ENCODE data around the gene PEAK1.

The PEAK1 gene, protein sequence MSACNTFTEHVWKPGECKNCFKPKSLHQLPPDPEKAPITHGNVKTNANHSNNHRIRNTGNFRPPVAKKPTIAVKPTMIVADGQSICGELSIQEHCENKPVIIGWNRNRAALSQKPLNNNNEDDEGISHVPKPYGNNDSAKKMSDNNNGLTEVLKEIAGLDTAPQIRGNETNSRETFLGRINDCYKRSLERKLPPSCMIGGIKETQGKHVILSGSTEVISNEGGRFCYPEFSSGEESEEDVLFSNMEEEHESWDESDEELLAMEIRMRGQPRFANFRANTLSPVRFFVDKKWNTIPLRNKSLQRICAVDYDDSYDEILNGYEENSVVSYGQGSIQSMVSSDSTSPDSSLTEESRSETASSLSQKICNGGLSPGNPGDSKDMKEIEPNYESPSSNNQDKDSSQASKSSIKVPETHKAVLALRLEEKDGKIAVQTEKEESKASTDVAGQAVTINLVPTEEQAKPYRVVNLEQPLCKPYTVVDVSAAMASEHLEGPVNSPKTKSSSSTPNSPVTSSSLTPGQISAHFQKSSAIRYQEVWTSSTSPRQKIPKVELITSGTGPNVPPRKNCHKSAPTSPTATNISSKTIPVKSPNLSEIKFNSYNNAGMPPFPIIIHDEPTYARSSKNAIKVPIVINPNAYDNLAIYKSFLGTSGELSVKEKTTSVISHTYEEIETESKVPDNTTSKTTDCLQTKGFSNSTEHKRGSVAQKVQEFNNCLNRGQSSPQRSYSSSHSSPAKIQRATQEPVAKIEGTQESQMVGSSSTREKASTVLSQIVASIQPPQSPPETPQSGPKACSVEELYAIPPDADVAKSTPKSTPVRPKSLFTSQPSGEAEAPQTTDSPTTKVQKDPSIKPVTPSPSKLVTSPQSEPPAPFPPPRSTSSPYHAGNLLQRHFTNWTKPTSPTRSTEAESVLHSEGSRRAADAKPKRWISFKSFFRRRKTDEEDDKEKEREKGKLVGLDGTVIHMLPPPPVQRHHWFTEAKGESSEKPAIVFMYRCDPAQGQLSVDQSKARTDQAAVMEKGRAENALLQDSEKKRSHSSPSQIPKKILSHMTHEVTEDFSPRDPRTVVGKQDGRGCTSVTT (N-terminal part only)

DNA sequence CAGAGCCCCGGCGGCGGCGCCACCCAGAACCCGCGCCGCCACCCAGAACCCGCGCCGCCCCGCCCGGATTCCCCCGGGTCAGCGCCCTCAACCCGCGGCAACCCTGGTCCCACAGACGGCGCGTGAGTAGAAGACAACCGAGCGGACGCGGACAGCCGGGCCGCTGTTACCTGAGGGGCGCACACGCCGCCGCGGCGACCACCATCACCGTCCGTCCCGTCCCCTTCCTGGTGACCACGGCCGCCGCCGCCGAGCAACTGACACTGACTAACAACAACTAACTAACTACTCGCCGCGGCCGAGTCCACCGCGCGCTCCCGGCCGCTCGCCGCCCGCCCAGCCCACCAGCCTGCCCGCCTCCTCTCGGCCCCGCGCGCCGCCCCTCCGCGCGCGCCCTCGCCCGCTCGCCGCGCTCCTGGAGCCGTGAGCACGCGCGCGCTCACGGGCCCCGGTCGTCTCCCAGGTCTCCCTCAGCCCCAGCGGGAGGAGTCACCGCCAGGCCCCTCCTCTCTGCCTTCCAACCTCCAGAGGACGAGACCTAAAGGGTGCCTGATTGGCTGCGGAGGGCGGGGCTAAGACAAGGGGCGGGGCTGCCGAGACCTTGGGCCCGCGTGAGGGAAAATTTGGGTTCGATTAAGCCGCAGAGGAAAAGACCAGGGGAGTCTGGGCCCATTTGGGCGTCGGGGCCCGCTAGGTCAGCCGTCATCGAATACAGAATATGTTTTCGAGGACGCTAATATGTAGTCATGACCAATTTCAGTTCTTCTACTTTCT, at the start of gene PEAK1:
Gene PEAK1 (minus strand): TSS at position 269 of the 774 bp plus-strand sequence. CDS start 238,178 bp downstream, outside the sequence.
- Mint-ChIP-seq H3K4me1 (peaks cover 26 to 34% of the 10 kb centered on the region in 2 donors), H3K27ac (peak within 1 kb of the TSS; percentile 100)

DNA sequence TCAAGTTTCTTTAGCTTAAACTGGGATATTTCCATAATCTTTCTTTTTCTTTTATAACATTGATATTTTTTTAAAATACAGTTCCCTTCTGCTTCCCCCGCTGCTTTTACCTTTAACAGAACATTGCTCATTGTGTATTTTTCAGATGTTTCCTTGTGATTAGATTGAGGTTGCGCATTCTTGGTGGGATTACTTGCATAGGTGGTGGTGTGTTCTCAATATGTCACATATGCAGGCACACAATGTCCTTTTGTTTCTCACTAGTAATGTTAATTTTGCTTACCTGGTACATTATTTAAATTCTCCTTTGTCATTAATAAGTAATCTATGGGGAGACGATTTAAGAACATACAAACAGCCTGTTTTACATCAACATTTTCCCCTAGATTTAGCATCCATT, 49.0 kb upstream of the PEAK1 start:
- DNase-seq (no peak), ATAC-seq (replicated peaks) (no peak)
- no peak overlapping the region for H3K4me3 Mint-ChIP-seq
- H3K27ac Mint-ChIP-seq, result no peak overlapping the region
- H3K9me3 Mint-ChIP-seq, result no peaks in the 10 kb centered on the region
- no peaks in the 10 kb centered on the region for H3K27me3 Mint-ChIP-seq
- H3K36me3 Mint-ChIP-seq, result peaks cover 28 to 44% of the 10 kb centered on the region in 2 donors
- H3K4me1 Mint-ChIP-seq, result peaks cover 0 to 2% of the 10 kb centered on the region in 2 donors

More for the DNA sequence above, at the start of gene PEAK1:
- peak within 1 kb of the TSS; percentile 99 for H3K4me3 Mint-ChIP-seq
- H3K36me3 Mint-ChIP-seq, result peaks cover 9 to 10% of the 10 kb centered on the region in 2 donors
- H3K9me3 Mint-ChIP-seq, result no peaks in the 10 kb centered on the region
- DNase-seq (peak; percentile 97), ATAC-seq (replicated peaks) (peak; percentile 96)
- no peaks in the 10 kb centered on the region for H3K27me3 Mint-ChIP-seq

DNA sequence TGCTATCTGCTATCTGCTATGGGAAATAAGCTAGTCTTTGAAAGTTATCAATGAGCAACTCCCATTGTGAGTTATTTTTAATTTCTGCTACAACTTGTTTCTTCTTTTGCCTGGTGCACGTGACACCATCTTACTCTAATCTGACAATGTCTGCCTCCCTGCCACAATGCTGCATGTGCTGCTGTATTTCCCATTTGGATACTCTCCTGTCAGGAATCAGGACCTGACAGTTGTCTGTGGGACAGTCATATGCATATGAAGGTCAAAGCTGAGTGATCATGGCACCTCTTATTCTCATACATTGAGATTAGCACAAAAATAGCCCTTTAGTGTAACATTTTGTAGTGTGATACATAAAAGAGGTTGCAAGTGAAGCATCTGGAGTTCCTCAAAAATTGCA, 46.6 kb upstream of the PEAK1 start:
- Mint-ChIP-seq H3K4me1 (peaks cover 0 to 2% of the 10 kb centered on the region in 2 donors), H3K36me3 (peaks cover 20 to 32% of the 10 kb centered on the region in 2 donors), H3K4me3 (no peak overlapping the region), H3K27me3 (no peaks in the 10 kb centered on the region), H3K9me3 (no peaks in the 10 kb centered on the region), H3K27ac (no peak overlapping the region)
- DNase-seq (no peak), ATAC-seq (replicated peaks) (no peak)

DNA sequence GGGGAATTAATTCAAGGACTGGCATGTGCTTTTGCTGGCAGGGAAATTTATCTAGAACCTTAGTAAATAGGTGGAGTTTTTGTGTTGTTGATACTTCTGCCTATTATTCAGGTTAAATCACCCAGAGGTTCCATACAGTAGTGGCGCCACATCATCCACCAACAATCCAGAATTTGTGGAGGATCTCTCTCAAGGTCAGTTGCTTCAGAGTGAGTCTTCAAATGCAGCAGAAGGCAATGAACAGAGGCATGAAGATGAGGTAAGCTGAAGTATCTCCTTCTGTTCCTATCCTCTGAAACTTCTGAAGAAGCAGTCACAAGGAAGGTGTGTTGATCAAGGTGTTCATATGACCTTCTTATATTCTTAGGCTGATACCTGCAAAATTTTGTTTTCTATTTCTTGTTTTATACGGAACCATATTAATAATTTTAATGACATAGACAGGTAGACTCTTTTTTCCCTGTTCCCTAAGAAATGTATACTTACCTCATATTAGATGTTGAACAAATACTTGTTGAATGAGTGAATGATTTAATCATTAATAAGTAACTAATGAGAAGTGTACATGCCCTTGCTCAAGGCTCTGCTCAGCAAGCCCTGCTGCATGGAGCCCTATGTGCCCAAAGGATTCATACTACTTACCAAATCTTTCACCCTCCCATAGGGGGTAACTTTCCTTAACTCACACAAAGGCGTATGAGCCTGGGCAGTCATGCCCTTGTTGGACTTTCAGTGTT, 44.4 kb upstream of the PEAK1 start:
- H3K36me3 Mint-ChIP-seq, result peaks cover 31 to 40% of the 10 kb centered on the region in 2 donors
- peaks cover 0 to 2% of the 10 kb centered on the region in 2 donors for H3K4me1 Mint-ChIP-seq
- no peaks in the 10 kb centered on the region for H3K27me3 Mint-ChIP-seq
- DNase-seq (no peak), ATAC-seq (replicated peaks) (no peak)
- H3K4me3 Mint-ChIP-seq, result no peak overlapping the region
- H3K9me3 Mint-ChIP-seq, result no peaks in the 10 kb centered on the region
- no peak overlapping the region for H3K27ac Mint-ChIP-seq

DNA sequence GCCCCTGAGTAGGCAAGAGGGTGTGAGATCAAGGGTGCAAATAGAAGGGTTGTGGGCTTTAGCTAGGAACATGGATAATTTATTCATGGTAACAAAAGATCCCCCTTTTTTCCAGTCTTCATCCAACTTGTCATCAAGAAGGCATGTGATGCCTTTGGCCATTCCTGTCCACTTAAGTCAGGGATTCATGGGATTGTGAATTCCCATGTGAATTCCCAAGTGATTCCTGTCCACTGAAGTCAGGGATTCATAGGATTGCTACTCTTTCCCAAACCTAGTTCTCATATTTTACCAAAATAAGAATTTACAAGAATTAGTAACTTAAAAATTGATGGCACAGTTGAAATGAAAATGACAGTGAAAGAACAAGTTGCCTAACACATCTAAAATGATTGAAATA, 41.6 kb upstream of the PEAK1 start:
- H3K27me3 Mint-ChIP-seq, result no peaks in the 10 kb centered on the region
- no peak for ATAC-seq (replicated peaks)
- H3K4me1 Mint-ChIP-seq, result peaks cover 7 to 13% of the 10 kb centered on the region in 2 donors
- no peak overlapping the region for H3K4me3 Mint-ChIP-seq
- H3K36me3 Mint-ChIP-seq, result peaks cover 22 to 30% of the 10 kb centered on the region in 2 donors
- no peak for DNase-seq
- no peak overlapping the region for H3K27ac Mint-ChIP-seq
- H3K9me3 Mint-ChIP-seq, result no peaks in the 10 kb centered on the region

DNA sequence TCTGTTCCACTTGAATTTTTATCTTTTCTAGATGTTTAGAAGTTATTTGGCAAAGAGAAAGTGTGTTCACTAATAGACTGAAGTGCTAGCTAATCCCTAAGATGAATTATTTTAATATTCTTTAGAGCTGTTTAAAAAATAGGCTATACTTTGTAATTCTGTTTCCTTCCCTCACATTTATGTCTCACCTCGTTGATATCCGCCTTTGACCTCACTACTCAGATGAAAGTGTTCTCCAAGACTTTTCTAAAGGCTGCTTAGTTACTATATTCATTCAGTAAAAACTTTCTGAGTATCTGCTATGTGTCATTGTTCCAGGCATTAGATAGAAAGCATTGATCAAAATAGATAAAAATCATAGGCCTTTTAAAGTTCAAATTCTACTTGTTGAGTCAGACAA, 39.1 kb upstream of the PEAK1 start:
- H3K27me3 Mint-ChIP-seq, result no peaks in the 10 kb centered on the region
- peaks cover 16 to 35% of the 10 kb centered on the region in 2 donors for H3K4me1 Mint-ChIP-seq
- no peak overlapping the region for H3K4me3 Mint-ChIP-seq
- H3K27ac Mint-ChIP-seq, result no peak overlapping the region
- no peak for ATAC-seq (replicated peaks)
- H3K9me3 Mint-ChIP-seq, result no peaks in the 10 kb centered on the region
- peaks cover 20 to 28% of the 10 kb centered on the region in 2 donors for H3K36me3 Mint-ChIP-seq
- no peak for DNase-seq

DNA sequence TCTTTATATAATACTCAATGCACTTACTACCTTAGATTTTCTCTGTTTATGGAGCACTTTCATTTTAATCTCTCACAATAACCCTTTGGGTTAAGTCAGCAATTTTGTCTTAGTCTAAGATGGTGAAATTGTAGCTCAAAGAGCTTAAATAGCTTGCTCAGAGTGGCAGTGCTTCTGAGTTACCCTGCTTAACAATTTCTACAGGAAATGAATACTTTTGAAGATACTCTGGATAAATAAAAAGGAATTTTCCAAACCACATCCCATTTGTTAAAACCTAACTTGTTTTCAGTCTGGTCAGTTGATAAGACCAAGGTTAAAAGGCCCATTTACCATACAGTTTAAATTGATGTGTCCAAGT, 38.0 kb upstream of the PEAK1 start:
- Mint-ChIP-seq H3K9me3 (no peaks in the 10 kb centered on the region), H3K4me1 (peaks cover 16 to 37% of the 10 kb centered on the region in 2 donors), H3K4me3 (no peak overlapping the region), H3K27me3 (no peaks in the 10 kb centered on the region), H3K27ac (no peak overlapping the region), H3K36me3 (peaks cover 20 to 28% of the 10 kb centered on the region in 2 donors)
- no peak for ATAC-seq (replicated peaks)
- no peak for DNase-seq

DNA sequence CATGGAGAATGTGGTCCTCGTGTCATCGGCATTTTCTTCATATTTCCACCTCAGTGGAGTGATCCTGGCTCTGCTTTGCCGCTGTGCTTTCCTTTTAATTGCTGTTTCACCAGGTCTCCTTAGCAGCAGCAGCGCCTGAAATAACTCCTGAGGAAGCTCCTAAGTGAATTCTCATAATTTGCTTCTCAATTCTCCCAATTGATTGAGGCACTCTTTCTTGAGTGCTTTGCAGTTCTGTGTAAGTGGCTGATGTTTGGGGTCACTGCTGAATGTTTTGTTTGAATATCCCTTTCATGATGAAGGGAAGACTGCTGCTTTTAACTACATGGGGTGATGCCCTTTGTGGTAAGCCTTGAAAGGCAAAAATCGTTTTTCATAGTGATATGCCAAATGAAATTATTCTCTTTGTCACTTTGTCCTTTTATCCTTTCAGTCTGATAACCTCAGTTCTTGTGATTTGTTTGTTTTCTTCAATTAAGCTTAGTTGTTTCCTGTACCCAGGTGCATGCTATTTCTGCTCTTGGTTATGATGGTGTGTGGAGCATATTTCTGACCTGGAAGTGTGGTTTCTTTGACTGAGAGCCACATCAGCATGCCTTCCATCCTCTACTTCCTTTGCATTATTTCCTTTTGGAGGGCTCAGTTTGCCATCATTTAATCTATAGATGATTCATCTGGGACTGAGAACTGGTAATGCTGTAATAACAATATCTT, 37.4 kb upstream of the PEAK1 start:
- no peak overlapping the region for H3K27ac Mint-ChIP-seq
- H3K36me3 Mint-ChIP-seq, result peaks cover 20 to 29% of the 10 kb centered on the region in 2 donors
- no peak overlapping the region for H3K4me3 Mint-ChIP-seq
- no peaks in the 10 kb centered on the region for H3K27me3 Mint-ChIP-seq
- no peaks in the 10 kb centered on the region for H3K9me3 Mint-ChIP-seq
- ATAC-seq (replicated peaks), result no peak
- DNase-seq, result no peak
- peaks cover 17 to 37% of the 10 kb centered on the region in 2 donors for H3K4me1 Mint-ChIP-seq

DNA sequence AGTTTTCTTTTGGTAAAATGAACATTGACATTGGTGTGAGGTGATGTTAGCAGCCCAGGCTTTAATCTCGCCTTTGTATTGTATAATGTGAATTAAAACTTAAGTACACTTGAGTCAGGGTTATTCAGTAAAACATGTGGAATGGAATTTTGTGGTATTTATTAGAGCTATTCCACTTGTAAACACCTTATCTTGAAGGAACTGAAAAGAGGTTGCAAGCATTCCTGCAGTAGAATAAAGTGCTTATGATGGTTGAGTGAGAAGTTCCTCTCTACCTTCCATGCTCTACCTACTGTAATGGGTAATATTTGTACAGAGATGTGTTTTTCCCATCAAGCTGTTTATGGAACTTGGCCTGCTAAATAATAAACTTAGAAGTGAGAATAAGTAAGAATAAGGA, 36.8 kb upstream of the PEAK1 start:
- no peak for DNase-seq
- H3K36me3 Mint-ChIP-seq, result peaks cover 20 to 32% of the 10 kb centered on the region in 2 donors
- peaks cover 19 to 37% of the 10 kb centered on the region in 2 donors for H3K4me1 Mint-ChIP-seq
- ATAC-seq (replicated peaks), result no peak
- H3K27ac Mint-ChIP-seq, result no peak overlapping the region
- no peaks in the 10 kb centered on the region for H3K9me3 Mint-ChIP-seq
- H3K4me3 Mint-ChIP-seq, result no peak overlapping the region
- no peaks in the 10 kb centered on the region for H3K27me3 Mint-ChIP-seq

DNA sequence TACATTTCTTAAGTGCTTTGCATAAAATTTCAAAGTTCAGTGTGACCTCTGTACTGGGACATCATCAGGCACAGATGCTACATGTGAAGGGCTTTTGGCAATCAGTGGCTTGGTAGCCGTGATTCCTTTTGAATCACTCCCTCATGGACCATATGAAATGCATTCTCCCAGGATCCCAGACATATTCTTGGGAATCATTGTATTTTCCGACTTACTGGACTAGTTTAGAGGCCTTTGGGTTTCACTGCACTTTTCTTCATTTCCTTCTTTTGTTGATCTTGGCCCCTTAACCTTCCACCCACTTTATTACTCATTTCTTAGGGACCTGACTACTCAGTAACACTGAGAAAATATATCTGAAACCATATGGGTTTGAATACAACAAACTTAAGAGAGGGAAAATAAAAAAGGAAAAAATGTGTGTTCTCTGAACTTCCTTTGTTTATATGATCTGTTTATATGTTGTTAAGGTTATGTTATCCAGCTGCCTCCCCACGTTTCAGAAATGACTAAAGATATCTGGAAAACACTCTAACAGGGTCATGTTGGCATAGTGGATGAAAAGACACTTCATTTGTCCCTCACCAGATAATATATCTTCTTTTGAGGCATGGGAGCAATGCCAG, 35.9 kb upstream of the PEAK1 start:
- no peak for DNase-seq
- Mint-ChIP-seq H3K27ac (no peak overlapping the region), H3K36me3 (peaks cover 15 to 30% of the 10 kb centered on the region in 2 donors), H3K4me1 (peaks cover 19 to 37% of the 10 kb centered on the region in 2 donors), H3K27me3 (no peaks in the 10 kb centered on the region), H3K4me3 (no peak overlapping the region), H3K9me3 (no peaks in the 10 kb centered on the region)
- peak; percentile 62 to 63 for ATAC-seq (replicated peaks)

DNA sequence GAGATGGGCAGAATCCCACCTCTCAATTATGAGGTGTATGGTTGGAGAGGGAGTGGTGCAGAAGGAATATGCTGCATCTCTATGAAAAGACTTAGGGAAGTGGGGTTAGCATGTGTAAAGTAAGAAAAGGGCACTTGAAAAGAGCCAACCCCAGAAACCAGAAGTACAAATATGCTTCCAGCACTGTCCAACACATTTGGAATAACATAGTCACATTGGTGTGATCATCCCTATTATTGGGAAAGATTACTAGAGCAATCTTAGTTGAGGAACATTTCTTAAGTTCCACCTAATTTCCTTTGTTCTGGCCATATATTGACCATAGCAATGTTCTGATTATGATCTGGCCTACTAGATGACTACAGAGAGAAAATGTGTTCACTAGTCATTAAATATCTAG, 35.0 kb upstream of the PEAK1 start:
- Mint-ChIP-seq H3K27ac (no peak overlapping the region), H3K4me1 (peaks cover 19 to 37% of the 10 kb centered on the region in 2 donors), H3K27me3 (no peaks in the 10 kb centered on the region), H3K9me3 (no peaks in the 10 kb centered on the region), H3K4me3 (no peak overlapping the region), H3K36me3 (peaks cover 8 to 22% of the 10 kb centered on the region in 2 donors)
- DNase-seq (no peak), ATAC-seq (replicated peaks) (no peak)

DNA sequence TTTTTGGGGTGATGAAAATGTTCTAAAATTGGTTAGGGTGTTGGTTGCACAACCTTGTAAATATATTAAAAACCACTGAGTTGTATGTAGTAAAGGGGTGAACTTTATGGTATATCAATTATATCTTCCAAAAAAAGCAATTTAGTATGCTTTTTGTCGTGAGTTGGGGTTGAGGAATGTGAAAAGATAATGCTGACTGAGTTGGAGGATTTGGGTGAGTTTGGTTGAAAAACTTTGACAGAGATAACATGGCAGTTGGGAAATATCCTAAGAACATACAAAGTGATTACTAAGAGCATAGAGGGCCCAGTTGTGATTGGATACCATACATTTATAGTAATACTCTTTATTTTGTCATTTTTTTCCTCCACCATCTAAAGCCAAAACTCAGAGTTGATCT, 34.4 kb upstream of the PEAK1 start:
- H3K4me1 Mint-ChIP-seq, result peaks cover 19 to 37% of the 10 kb centered on the region in 2 donors
- H3K36me3 Mint-ChIP-seq, result peaks cover 3 to 21% of the 10 kb centered on the region in 2 donors
- ATAC-seq (replicated peaks) (no peak), DNase-seq (no peak)
- no peaks in the 10 kb centered on the region for H3K27me3 Mint-ChIP-seq
- no peak overlapping the region for H3K4me3 Mint-ChIP-seq
- H3K9me3 Mint-ChIP-seq, result no peaks in the 10 kb centered on the region
- no peak overlapping the region for H3K27ac Mint-ChIP-seq
